GM21717 (cell line): Measurements from ENCODE around the gene CST8.

Experiments used
- ATAC-seq: cut with Tn5 transposase; IDR thresholded peaks from one replicate; pipeline ENCODE4 v1.9.1; 2021; ENCODE audit warnings: mild to moderate bottlenecking, moderate library complexity; ENCODE audit not compliant: unreplicated experiment

The CST8 gene

GRCh38 chr20:23475395-23475794 is 15.5 kb upstream of the CST8 start:
- no peak for ATAC-seq

GRCh38 chr20:23476015-23476754 is 14.7 kb upstream of the CST8 start:
- no peak for ATAC-seq

- ATAC-seq, result no peak
Observed at GRCh38 chr20:23477223-23477622, 13.7 kb upstream of the CST8 start.

GRCh38 chr20:23479043-23479442 is 11.9 kb upstream of the CST8 start:
- no peak for ATAC-seq

GRCh38 chr20:23482138-23482537 is 8.8 kb upstream of the CST8 start:
- no peak for ATAC-seq

GRCh38 chr20:23484081-23484480 is 6.8 kb upstream of the CST8 start:
- no peak for ATAC-seq

- ATAC-seq, result no peak
Observed at GRCh38 chr20:23488470-23488869, 2.4 kb upstream of the CST8 start.

GRCh38 chr20:23488996-23489395 is 1.9 kb upstream of the CST8 start:
- no peak for ATAC-seq

- ATAC-seq, result no peak
Observed at GRCh38 chr20:23492292-23492691, 1.4 kb downstream of the CST8 start.

GRCh38 chr20:23493172-23493772 is 2.4 kb downstream of the CST8 start:
- ATAC-seq, result no peak

- ATAC-seq, result no peak
Observed at GRCh38 chr20:23497536-23497935, 6.6 kb downstream of the CST8 start.

- no peak for ATAC-seq
Observed at GRCh38 chr20:23501926-23502325, 11.0 kb downstream of the CST8 start.

GRCh38 chr20:23503649-23504048 is 12.7 kb downstream of the CST8 start:
- ATAC-seq, result no peak

- ATAC-seq, result no peak
Observed at GRCh38 chr20:23507346-23507745, 16.4 kb downstream of the CST8 start.

- no peak for ATAC-seq
Observed at GRCh38 chr20:23508449-23509229, 17.7 kb downstream of the CST8 start.

- no peak for ATAC-seq
Observed at GRCh38 chr20:23509247-23509913, 18.5 kb downstream of the CST8 start.

- ATAC-seq, result no peak
Observed at GRCh38 chr20:23510000-23510590, 19.2 kb downstream of the CST8 start.

- ATAC-seq, result no peak
Observed at GRCh38 chr20:23513164-23513563, 22.2 kb downstream of the CST8 start.

- no peak for ATAC-seq
Observed at GRCh38 chr20:23514848-23515247, 23.9 kb downstream of the CST8 start.

GRCh38 chr20:23515250-23515939 is 24.5 kb downstream of the CST8 start:
- no peak for ATAC-seq
